GM12878 (cell line): ENCODE measurements around the gene SRD5A2. TPM values are rescaled to one million over a fixed set of nuclear protein-coding genes. Genes with fewer than 3 reads are reported as not detected.

Source experiments
- ATAC-seq: fragments of 200-7000 bp; cut with Tn5 transposase; 3 replicates; pipeline ENCODE4 v1.9.1; 2020; ENCODE audit warnings: mild to moderate bottlenecking, moderate library complexity
- BruUV-seq: library from RNA; stranded (reverse); fragments of 400-500 nt; replicated peaks from 2 replicates; lab custom pipeline; 2021; lab: Mats Ljungman, UMichigan
- CTCF ChIA-PET: fragments of 300-600 bp; sonication (Branson Sonifier 250); formaldehyde crosslinking; extraction: SDS; loops from one replicate; lab custom pipeline; 2021; ENCODE audit warnings: inconsistent platforms; lab: Yijun Ruan, JAX
- POLR2A ChIA-PET: fragments of 350-600 bp; formaldehyde crosslinking; extraction: SDS; loops from one replicate; lab custom pipeline; 2021; ENCODE audit warnings: inconsistent platforms; lab: Charles Lee
- RAD21 ChIA-PET: fragments of 300-600 bp; sonication (Branson Sonifier 250); formaldehyde crosslinking; loops from one replicate; lab custom pipeline; 2023; ENCODE audit warnings: antibody characterized with exemption; ENCODE audit not compliant: unreplicated experiment; lab: Charles Lee
- SMC1A ChIA-PET: fragments of 300-600 bp; sonication (Branson Sonifier 250); formaldehyde crosslinking; loops from one replicate; lab custom pipeline; 2023; ENCODE audit not compliant: unreplicated experiment, uncharacterized antibody; lab: Charles Lee
- DNase-seq: peaks from one replicate; pipeline ENCODE4 v3.0.0-alpha.2; 2011; ENCODE audit warnings: low read depth, low spot score
- FAIRE-seq: peaks from 3 replicates; lab custom pipeline; 2011; peaks lifted over from hg19 to GRCh38; lab: Jason Lieb, UNC
- H2AFZ ChIP-seq: 2 replicates; pipeline ENCODE4 v1.6.0; 2011; ENCODE audit warnings: low read depth, low read length, control low read depth; ENCODE audit not compliant: control insufficient read depth
- H3K27ac ChIP-seq: 2 replicates; pipeline ENCODE4 v1.5.1; 2011; ENCODE audit warnings: control low read depth; ENCODE audit not compliant: control insufficient read depth, insufficient read depth
- H3K27me3 ChIP-seq, 2 experiments: replicated peaks in 1 of 2; 2 replicates each; pipeline versions ENCODE4 v1.6.0 to v1.6.1; 2011; ENCODE audit warnings: low read length in 1 of 2; ENCODE audit not compliant: control insufficient read depth in 2 of 2, insufficient read depth in 2 of 2
- H3K36me3 ChIP-seq, 2 experiments: 2 replicates each; pipeline ENCODE4 v1.5.1; 2011; ENCODE audit warnings: low read length in 1 of 2; ENCODE audit not compliant: control insufficient read depth in 2 of 2, insufficient read depth in 2 of 2
- H3K4me1 ChIP-seq: 2 replicates; pipeline ENCODE4 v1.6.1; 2011; ENCODE audit warnings: mild to moderate bottlenecking, low read length, moderate library complexity, mixed read lengths; ENCODE audit not compliant: control insufficient read depth, insufficient read depth
- H3K4me2 ChIP-seq: 2 replicates; pipeline ENCODE4 v1.6.0; 2011; ENCODE audit warnings: control low read depth; ENCODE audit not compliant: control insufficient read depth, insufficient read depth
- H3K4me3 ChIP-seq: fragments of 200-600 bp; sonication (generic); 2 replicates; pipeline ENCODE4 v1.5.1; 2016
- H3K79me2 ChIP-seq: 2 replicates; pipeline ENCODE4 v1.6.0; 2011; ENCODE audit warnings: low read length; ENCODE audit not compliant: control insufficient read depth, insufficient read depth
- H3K9ac ChIP-seq: 2 replicates; pipeline ENCODE4 v1.8.0; 2011; ENCODE audit warnings: low read length, control low read depth, mixed read lengths; ENCODE audit not compliant: control insufficient read depth, insufficient read depth
- H3K9me3 ChIP-seq: replicated peaks from 3 replicates; pipeline ENCODE4 v1.5.1; 2011; ENCODE audit warnings: mild to moderate bottlenecking, low read length; ENCODE audit not compliant: control insufficient read depth, insufficient read depth
- H4K20me1 ChIP-seq: 2 replicates; pipeline ENCODE4 v1.6.0; 2011; ENCODE audit not compliant: control insufficient read depth, insufficient read depth
- CBX5 ChIP-seq: sonication (generic); IDR thresholded peaks from 2 replicates; pipeline ENCODE4 v1.6.1; 2016; ENCODE audit warnings: low read depth, moderate library complexity, mild to moderate bottlenecking, inconsistent platforms
- CEBPB ChIP-seq, 2 experiments: fragments of 150-350 bp in 1 of 2; IDR thresholded peaks; 2 replicates each; pipeline ENCODE4 v1.6.1; 2012 to 2014; ENCODE audit warnings: low read depth in 2 of 2, low read length in 2 of 2, borderline replicate concordance in 1 of 2, inconsistent platforms in 1 of 2
- E2F8 ChIP-seq: fragments of 450-650 bp; IDR thresholded peaks from 2 replicates; pipeline ENCODE4 v1.6.1; 2018; ENCODE audit warnings: mild to moderate bottlenecking, low read depth, moderate library complexity; ENCODE audit not compliant: partially characterized antibody
- FOS ChIP-seq: IDR thresholded peaks from 3 replicates; pipeline ENCODE4 v1.6.1; 2011; ENCODE audit warnings: borderline replicate concordance; ENCODE audit not compliant: insufficient read length; ENCODE audit errors: extremely low read depth
- HSF1 ChIP-seq: fragments of 150-350 bp; IDR thresholded peaks from 2 replicates; pipeline ENCODE4 v1.6.1; 2014; ENCODE audit warnings: mild to moderate bottlenecking, low read depth, low read length
- IKZF2 ChIP-seq, 2 experiments: fragments of 450-650 bp; IDR thresholded peaks; 2 replicates each; pipeline ENCODE4 v1.6.1; 2017; ENCODE audit warnings: mild to moderate bottlenecking in 2 of 2, moderate library complexity in 2 of 2
- NFYA ChIP-seq: IDR thresholded peaks from 2 replicates; pipeline ENCODE4 v1.6.1; 2011; ENCODE audit warnings: low read depth, mild to moderate bottlenecking, low read length, improper control_type of control experiment, borderline replicate concordance
- POLR2AphosphoS2 ChIP-seq: IDR thresholded peaks from 2 replicates; pipeline ENCODE4 v1.6.1; 2011; ENCODE audit warnings: low read depth, mild to moderate bottlenecking, low read length, improper control_type of control experiment, moderate library complexity
- RAD51 ChIP-seq: fragments of 450-650 bp; IDR thresholded peaks from 2 replicates; pipeline ENCODE4 v1.6.1; 2016; ENCODE audit warnings: moderate library complexity, mild to moderate bottlenecking, inconsistent platforms
- YBX1 ChIP-seq: fragments of 450-650 bp; IDR thresholded peaks from 2 replicates; pipeline ENCODE4 v1.6.1; 2016; ENCODE audit warnings: antibody characterized with exemption
- in situ Hi-C: fragments of 300-500 bp; cut with MboI; formaldehyde crosslinking; loops from 9 replicates; pipeline ENCODE4 v1.14.3; 2018; ENCODE audit warnings: mixed read lengths
- intact Hi-C: fragments of 100-400 bp; cut with micrococcal nuclease; formaldehyde crosslinking; loops from one replicate; pipeline ENCODE4 v1.14.2; 2022; ENCODE audit not compliant: unreplicated experiment
- polyA plus RNA-seq, 11 experiments: library from polyadenylated mRNA; depleted of rRNA in 4 of 11; unstranded in 6 of 11; stranded (reverse) in 5 of 11; fragments of >200 nt; fragmentation: Nextera tagmentation in 4 of 11; fragmentation: Illumina TruSeq in 1 of 11; extraction: Ambion mirVana in 4 of 11; extraction: Trizol in 1 of 11; gene quantifications; 1 replicate in 1 of 11; 2 replicates in 10 of 11; pipeline versions ENCODE4 v1.2.1 to v1.2.3, GENCODE V29; 2011 to 2016; ENCODE audit warnings: inconsistent platforms in 2 of 11, missing spikeins in 2 of 11, low read depth in 1 of 11
- total RNA-seq, 4 experiments: library from RNA; depleted of rRNA in 3 of 4; stranded (reverse); fragments of >200 nt in 3 of 4; fragmentation: Illumina TruSeq in 1 of 4; extraction: Trizol in 1 of 4; gene quantifications; 2 replicates each; pipeline versions ENCODE4 v1.2.1 to v1.2.3, GENCODE V29; 2013 to 2021
- TF ChIP-seq, protein P1 (sequence below): fragments of 150-350 bp; IDR thresholded peaks from 2 replicates; pipeline ENCODE4 v1.6.1; 2016; ENCODE audit warnings: low read depth, low read length

Gene SRD5A2
- total and polyA plus RNA-seq, 10 of the 15 experiments (the other 5 are each of a cell fraction or from before 2014, with no cell fraction given) = 0.01 TPM; not detected in 7

- Histone ChIP-seq H2AFZ (no peak overlapping the region), H3K4me2 (no peak overlapping the region), H3K27me3 (no peaks in the 10 kb centered on the region), H4K20me1 (no peaks in the 10 kb centered on the region), H3K9me3 (no peaks in the 10 kb centered on the region), H3K27ac (no peak overlapping the region), H3K79me2 (no peaks in the 10 kb centered on the region), H3K4me3 (no peak overlapping the region), H3K9ac (no peak overlapping the region), H3K36me3 (no peaks in the 10 kb centered on the region), H3K4me1 (no peaks in the 10 kb centered on the region)
- DNase-seq (no peak), ATAC-seq (no peak), FAIRE-seq (no peak)
- in situ Hi-C loops = no loop called here
- ChIA-PET SMC1A (no interaction called here), POLR2A (no interaction called here), RAD21 (no interaction called here), CTCF (no interaction called here)
- no peak for TF ChIP-seq CEBPB (IDR thresholded peaks at IDR 0.05; ENCODE audit: borderline replicate concordance in 1 of 2, low read depth in 2 of 2, low read length in 2 of 2)
- TF ChIP-seq HSF1 = no peak
- TF ChIP-seq IKZF2 (IDR thresholded peaks at IDR 0.05) = no peak
- TF ChIP-seq CBX5 = 0 out of 2 replicates have a peak, but pooled peaks have one; percentile 40
- no peak for TF ChIP-seq POLR2AphosphoS2
- intact Hi-C loops = no loop called here
- no TSS peak for BruUV-seq
Measured at GRCh38 chr2:31598694-31599093, 18.0 kb upstream of the SRD5A2 start.

DNA sequence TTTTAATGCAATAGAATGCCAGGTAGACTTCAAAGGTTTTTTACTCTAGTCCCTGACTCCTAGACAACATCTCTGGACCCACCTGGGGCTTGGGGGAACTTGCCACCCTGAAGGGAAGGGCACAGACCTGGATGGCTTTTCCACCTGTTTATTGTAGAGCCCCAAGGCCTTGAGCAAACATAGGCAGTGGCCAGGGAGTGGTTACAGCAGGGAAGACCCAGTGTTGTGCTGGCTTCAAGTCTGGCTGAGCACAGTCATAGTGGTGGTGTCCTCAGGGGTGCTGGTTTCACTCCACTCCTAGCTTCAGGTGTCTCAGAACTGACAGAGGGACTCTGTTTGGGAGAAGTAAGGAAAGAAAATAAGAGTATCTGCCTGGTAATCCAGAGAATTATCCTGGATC lies 5.5 kb upstream of the SRD5A2 start:
- no peak for DNase-seq
- no peaks in the 10 kb centered on the region for H3K36me3 ChIP-seq
- ATAC-seq = no peak
- no peak overlapping the region for H3K4me3 ChIP-seq
- POLR2A ChIA-PET = no interaction called here
- H3K9me3 ChIP-seq = no peaks in the 10 kb centered on the region
- CTCF ChIA-PET = no interaction called here
- intact Hi-C loops = no loop called here
- H3K27ac ChIP-seq = no peak overlapping the region
- H3K9ac ChIP-seq = no peak overlapping the region
- H3K79me2 ChIP-seq = no peaks in the 10 kb centered on the region
- in situ Hi-C loops = no loop called here
- no peaks in the 10 kb centered on the region for H3K4me1 ChIP-seq
- no TSS peak for BruUV-seq
- H4K20me1 ChIP-seq = no peaks in the 10 kb centered on the region
- H3K4me2 ChIP-seq = no peak overlapping the region
- FAIRE-seq = no peak
- no peak overlapping the region for H2AFZ ChIP-seq
- peaks cover 0 to 2% of the 10 kb centered on the region in 2 experiments; a peak in 2 of 4 replicates for H3K27me3 ChIP-seq
- RAD21 ChIA-PET = no interaction called here
- SMC1A ChIA-PET = no interaction called here
- TF ChIP-seq YBX1 (no peak), NFYA (no peak), RAD51 (no peak), FOS (no peak), E2F8 (no peak)
- TF ChIP-seq, protein P1, sequence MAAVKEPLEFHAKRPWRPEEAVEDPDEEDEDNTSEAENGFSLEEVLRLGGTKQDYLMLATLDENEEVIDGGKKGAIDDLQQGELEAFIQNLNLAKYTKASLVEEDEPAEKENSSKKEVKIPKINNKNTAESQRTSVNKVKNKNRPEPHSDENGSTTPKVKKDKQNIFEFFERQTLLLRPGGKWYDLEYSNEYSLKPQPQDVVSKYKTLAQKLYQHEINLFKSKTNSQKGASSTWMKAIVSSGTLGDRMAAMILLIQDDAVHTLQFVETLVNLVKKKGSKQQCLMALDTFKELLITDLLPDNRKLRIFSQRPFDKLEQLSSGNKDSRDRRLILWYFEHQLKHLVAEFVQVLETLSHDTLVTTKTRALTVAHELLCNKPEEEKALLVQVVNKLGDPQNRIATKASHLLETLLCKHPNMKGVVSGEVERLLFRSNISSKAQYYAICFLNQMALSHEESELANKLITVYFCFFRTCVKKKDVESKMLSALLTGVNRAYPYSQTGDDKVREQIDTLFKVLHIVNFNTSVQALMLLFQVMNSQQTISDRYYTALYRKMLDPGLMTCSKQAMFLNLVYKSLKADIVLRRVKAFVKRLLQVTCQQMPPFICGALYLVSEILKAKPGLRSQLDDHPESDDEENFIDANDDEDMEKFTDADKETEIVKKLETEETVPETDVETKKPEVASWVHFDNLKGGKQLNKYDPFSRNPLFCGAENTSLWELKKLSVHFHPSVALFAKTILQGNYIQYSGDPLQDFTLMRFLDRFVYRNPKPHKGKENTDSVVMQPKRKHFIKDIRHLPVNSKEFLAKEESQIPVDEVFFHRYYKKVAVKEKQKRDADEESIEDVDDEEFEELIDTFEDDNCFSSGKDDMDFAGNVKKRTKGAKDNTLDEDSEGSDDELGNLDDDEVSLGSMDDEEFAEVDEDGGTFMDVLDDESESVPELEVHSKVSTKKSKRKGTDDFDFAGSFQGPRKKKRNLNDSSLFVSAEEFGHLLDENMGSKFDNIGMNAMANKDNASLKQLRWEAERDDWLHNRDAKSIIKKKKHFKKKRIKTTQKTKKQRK = no peak
